ENCODE data around the gene MRPL17.
"Not testable (repeated sequence)": the region's sequence is repeated elsewhere in the genome, so short reads cannot be mapped to it uniquely, and the experiment has no call there.

Gene MRPL17

DNA sequence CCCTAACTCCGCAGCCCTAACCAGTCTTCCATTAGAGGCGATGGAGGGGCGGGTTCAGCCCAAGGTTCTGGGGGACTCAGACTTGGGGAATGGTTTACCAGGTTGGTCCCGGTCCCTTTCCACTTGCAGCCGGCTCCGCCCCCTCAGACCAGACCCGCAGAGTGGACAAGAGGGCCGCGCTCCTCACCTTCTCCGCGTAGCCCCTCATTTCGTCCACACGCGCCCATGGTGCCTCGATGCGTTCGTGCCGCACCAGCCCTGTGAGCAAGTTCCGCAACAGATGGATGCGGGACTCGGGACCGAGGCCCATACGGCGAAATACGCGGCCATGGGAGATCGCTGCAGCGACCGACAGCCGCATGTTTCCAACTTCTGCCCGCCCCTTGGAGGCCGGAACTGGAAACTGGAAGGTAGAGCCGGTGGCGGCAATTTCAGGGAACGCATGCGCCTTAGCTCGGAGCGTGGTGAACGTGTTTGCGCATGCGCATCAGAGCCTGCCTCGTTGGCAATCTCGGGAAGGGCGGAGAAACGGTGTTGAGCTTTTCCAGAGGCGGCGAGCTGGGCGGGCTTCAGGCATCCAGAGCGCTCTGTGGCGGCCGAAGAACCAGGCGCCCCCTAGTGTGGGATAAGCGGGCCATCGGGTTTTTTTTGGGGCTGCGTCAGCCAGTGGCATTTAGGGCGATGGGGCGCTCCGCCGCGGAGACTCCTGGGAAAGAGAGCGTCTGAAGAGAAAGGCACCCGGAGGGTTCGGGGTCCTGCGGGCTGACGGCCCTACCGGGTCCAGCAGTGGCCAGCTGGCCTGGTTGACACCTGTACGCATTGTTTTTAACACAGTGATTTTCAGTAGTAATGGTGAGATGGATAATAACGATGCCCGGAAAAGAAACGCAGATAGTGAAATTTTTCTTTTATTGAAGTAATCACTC lies at the start of gene MRPL17:
Gene MRPL17, minus strand, starts transcription at position 405 of the 926 bp plus-strand sequence. Its CDS starts 44 bp downstream, at position 361.
- DNase-seq = peak; percentile 99

DNA sequence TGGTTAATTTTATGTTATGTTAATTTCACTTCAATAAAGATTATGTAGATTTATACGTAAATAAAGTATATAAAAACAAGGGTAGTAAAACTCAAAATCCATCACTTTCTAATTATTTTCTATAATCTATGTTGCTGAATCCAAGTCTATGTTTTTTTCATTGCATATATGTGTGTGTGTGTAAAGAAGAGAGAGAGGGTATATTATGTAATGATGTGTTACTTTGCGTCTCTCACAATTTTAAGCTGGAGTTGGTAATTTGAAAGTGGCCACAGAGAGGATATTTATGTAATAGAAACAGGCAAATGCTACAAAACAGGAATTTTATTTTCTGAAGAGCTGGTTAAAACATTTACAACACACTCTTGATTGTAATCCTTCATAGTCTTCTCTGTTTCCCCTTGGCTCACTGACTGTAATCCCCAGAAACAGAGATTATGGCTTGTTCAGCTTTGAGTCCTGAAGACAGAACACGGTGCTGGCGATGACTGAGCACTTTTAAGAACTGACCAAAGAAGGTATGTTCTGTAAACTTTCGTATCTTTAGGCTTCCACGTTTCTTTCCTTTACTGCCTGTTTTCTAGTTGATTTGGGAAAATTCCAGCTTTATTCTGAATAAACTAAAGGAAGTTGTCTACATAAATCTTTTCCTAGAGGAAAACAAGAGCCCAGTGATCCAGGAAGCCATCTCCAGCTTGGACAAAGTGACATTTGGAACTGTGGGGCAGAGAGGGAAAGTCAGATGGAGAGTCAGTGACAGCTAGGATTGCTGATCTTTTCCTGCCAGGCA lies 45.0 kb upstream of the MRPL17 start:
- no peak for DNase-seq

DNA sequence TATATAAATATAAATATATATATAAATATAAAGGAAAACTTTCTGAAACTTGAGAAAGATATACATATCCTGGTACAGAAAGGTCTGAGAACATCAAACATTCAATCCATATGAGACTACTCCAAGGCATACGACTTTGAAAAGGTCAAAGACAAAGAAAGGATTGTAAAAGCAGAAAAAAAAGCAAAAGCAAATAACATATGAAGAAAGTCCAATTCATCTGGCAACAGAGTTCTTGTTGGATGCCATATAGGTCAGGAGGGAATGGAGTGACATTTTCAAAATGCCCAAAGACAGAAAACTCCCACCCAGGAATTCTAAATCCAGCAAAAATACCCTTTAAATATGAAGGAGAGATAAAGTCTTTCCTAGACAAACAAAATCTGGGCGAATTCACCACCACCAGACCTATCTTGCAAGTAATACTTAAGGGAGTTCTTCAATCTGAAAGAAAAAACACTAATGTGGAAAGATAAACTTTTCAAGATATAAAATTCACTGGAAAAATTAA lies 42.3 kb upstream of the MRPL17 start:
- DNase-seq = no peak

DNA sequence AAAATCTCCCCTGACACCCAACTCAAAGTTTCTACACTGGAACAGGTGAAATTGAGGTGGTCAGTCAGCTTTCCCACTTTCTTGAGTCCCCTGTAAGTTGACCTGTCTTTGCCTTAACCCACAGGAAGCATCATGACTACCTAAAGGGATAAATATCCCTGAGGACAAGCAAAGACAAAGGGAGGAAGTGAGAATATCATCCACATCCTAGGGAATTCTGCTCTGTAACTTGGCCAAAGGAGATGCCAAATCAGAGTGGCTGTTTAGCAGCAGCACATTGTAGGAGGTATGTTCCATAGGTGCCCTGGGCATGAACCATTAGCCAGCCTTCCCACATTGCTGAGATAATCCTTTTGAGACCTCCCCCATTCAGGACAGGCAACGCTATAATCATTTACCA lies 40.9 kb upstream of the MRPL17 start:
- DNase-seq = no peak

DNA sequence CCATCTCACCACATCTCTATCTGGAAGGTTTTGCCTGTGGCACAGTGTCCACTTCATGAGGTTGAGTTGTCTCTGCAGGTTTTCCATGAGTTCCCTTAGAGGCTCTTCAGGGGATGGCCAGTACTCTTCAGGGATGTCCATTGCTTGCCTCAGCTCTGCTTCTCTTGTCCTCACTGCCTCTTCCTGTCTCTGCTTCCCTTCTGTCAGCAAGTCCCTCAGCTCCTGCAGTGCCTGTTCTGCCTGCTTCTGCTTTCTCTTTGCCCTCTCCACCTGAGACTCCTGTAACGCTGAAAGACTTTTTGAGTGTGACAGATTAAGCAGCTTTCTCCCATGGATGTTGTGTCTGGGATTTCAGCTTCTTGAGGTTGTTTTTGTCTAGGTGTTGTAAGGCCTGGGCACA lies 38.2 kb upstream of the MRPL17 start:
- no peak for DNase-seq

DNA sequence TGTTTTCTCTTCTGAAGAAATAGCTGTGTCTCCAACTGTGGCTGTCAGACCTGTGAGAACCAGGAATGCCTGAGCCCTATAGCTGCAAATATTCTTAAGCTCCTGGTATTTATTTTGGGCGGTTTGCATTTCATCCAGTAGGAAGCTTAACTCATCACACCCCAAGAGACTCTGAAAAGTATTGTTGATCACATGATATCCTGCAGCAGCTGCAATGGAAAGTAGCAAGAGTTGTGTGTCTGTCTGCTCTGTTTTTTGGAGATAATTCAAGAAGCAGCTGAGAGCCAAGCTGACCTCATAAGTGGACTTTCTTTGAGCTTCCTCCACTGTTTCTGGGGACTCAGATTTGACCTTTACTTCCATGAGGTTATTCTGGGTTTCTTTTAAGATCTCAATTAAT lies 36.4 kb upstream of the MRPL17 start:
- no peak for DNase-seq

DNA sequence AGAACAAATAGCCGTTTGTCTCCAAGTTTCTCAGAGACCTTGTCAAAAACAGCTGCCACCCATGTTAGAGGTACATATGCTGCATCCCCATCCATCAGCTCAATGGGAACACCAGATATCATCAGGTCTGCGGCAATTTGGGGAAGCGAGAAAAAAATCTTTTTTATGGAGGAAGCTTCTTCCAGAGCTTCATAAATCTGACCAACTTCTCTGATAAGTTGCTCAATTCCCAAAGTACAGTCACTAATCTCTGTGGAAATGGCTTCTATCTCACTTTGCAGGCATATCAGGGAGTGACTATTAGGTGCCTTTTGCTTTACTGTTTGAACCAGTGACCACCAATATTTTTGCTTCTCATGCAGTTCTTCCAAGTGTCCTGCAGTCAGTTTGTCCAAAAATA lies 34.3 kb upstream of the MRPL17 start:
- no peak for DNase-seq

DNA sequence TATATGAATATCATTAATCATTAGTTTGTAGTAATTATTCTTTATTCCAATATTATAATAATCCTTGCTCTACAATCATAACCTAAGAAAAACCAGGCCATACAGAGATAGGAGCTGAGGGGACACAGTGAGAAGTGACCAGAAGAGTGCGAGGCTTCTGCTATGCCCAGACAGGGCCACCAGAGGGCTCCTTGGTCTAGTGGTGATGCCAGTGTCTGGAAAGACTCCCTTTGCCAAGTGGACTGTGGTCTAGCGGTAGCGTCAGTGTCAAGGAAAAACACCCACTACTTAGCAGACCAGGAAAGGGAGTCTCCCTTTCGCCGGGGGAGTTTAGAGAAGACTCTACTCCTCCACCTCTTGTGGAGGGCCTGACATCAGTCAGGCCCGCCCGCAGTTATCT lies 28.4 kb upstream of the MRPL17 start:
- DNase-seq = not testable (repeated sequence)

DNA sequence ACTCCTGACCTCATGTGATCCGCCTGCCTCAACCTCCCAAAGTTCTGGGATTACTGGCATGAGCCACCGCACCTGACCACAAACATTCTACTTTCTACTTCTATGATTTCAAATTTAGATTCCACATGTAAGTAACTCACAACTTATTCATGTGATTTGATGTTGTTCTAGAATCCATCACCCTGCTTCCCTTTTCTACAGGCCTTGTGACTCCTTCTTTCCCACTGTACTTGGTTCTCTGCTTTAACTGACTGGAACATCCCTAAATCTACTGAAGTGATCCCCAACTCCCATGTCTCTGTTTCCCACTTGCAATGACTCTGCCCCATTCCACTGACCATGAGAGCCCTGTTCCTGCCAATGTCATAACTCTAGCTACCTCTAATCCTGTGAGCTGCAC lies 25.7 kb upstream of the MRPL17 start:
- no peak for DNase-seq

DNA sequence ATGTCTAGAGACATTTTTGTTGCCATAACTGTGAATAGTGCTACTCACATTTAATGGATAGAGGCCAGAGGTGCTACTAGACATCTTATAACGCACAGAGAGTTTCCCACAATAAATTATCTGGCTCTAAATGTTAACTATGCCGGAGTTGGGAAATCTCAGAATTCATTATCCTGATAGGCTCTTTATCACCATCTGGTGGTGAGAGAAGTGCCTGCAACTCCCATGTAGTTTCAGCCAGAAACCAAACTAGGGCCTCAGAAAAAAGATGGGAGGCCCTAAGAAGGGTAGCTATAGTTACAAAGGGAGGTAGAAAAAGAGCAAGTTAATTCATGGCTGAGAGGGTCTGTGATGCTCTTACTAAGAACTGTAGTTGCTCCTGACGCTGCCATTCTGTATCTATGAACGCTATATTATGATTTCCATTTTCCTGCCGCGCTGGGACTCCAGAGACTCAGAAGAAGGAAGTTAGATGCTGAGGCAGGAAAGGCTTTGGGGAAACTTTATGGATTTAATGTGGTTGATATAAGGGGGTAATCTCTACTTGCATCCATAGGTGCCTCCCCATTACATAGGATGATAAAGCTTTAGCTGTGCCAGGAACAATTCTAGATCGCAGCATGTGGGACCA lies 22.9 kb upstream of the MRPL17 start:
- peak; percentile 19 for DNase-seq

DNA sequence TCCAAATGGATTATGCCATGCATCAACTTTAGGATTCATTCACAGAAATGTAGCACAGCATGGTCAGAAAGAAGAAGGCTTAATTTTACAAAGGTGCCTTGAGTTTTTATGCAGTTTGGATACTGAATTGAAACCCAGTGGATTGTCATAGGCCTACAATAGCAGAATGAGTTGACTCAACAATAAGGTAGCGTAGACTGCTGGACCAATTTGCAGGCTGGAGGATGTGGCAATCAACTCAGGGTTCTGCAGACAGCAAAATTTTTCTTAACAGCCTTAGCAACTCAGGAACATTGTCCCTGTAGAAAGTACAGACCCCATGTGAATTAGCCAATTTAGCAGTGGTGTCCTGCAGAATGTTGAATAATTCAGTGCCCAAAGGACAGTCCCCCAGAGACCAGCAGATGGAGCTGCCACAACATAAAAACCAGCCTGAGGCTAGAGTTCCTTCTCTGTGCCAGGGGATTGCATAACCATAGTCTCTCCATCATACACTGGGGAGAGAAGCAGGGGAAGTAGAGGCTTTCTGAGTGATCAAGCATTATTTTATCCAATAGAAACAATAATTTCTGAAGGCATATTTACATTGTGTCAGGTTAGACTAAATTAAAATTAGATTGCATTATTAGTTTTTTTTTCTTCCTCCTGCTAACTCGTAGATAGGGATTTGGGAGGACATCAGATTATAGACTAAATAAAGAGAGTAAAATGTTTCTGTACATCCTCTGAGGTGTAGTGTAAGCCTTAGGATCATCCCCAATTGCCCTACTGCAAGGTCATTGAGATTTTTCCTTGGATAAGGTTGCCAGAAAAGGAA lies 20.3 kb upstream of the MRPL17 start:
- peak; percentile 50 for DNase-seq

DNA sequence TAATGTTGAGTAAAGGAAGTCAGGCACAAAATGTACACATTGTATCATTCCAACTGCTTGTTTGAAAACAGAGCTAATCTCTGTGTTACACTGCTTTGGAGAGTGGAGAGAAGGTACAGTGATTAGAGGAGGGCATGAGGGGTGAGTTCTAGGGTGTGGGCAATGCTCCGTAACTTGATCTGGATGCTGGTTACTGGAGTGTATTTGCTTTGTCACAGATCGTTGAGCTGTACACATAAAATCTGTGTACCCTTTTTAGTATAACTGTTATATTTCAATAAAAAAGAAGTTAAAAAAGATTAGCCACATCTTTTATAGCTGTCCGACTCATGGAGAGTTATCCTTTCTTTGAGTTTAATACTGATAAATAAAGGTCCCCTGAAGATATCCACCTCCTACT lies 18.8 kb upstream of the MRPL17 start:
- not testable (repeated sequence) for DNase-seq

DNA sequence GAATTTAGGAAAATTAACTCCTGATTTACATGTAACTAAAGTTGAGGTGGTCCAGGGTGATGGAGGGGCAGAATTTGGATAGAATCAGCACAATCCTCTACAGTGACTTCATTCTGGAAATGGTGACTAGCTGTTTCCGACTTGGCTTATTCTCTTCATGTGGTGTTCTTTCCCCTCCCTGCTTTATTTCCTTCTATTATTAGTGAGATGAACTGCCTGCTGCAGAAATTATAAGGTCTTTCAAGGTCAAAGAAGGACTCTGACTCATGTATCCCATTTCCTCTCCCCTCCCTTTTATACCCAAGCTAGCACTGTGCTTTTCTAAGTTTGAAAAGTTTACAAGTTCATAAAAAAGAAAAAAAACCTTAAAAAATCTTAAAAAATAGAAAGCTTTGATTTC lies 12.2 kb upstream of the MRPL17 start:
- peak; percentile 7 for DNase-seq

DNA sequence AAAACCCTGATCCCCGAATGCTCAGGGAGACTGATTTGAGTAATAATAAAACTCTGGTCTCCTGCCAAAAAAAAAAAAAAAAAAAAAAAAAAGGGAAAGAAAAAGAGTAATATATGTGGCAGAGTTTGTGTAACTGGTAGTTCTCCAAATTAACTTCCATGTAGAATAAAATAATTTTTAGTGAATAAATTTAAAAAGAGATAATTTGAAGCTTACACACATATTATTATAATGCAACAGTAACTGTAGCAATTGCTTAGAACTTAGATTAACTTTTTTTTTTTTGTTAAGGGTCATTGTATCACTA lies 11.0 kb upstream of the MRPL17 start:
- no peak for DNase-seq

DNA sequence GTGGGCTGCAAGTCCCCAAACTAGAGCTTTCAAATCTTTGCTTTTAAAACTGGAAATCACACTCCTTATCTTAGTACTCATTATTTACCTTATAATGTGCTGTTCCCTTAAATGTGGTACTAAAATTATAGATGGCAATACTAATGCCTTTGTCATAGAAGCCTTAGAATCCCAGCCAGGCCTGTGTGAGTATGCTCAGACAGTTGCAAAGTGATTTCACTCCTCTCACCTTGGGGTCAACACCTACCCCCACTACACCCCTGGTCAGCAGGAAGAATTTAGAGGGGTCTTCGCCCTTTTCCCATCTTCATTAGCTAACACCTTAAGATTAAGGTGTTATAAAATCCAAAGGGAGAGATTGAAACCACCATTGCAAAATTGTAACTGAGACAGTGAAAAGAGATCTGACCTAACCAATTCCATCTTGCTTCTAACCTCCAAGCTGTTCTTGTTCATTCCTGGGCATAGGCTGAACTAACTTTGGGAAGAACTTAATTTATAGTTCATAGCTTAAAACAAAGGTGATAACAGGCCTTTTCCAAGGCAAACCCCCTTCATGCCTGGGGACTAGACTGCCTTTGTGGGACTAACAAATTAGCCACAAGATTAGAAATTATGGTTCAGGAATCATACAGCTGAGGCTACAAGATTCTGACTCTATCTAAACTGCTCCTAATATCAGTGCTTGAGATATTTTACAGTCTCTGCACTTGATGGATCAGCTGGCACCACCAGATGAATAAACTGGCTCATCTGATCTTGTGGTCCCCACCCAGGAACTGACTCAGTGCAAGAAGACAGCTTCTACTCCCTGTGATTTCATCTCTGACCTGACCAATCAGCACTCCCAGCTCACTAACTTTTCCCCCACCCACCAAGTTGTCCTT lies 10.4 kb upstream of the MRPL17 start:
- DNase-seq = peak; percentile 47

DNA sequence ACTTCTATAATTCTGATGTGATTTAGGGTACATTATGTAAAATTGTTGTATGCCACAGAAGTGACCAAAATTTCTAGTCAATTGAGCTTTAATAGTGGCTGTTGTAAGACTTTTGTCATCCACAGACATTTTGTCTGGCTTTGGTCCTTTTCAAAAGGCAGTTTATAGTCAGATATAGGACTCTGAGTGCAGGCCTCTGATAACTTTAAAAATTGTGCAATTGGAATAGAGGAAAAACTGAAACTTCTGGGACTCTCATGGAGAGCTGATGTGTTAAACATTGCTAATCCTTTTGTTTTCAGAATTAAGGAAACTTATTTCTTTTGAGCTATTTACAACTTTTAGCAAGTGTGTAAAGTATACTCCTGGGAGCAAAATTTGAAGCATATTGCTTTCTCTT lies 9.0 kb upstream of the MRPL17 start:
- DNase-seq = no peak

DNA sequence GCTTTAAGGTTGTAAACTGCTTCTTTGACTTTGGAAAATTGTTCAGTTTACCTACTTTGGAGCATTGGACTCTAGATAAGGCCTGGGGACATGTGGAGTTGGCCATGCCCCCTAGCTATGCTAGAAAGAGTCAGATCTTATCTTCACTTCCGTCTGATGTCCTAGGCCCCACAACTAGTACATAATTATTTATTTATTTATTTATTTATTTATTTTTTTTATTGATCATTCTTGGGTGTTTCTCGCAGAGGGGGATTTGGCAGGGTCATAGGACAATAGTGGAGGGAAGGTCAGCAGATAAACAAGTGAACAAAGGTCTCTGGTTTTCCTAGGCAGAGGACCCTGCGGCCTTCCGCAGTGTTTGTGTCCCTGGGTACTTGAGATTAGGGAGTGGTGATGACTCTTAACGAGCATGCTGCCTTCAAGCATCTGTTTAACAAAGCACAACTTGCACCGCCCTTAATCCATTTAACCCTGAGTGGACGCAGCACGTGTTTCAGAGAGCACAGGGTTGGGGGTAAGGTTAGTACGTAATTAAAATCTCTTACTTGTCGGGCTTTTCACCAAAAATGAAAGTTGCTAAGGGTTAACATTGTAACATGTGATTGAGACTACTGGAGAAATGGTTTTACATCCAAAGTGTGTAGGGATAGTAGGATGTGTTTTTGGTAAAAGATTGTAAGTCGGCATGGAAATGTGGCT lies 7.4 kb upstream of the MRPL17 start:
- not testable (repeated sequence) for DNase-seq

DNA sequence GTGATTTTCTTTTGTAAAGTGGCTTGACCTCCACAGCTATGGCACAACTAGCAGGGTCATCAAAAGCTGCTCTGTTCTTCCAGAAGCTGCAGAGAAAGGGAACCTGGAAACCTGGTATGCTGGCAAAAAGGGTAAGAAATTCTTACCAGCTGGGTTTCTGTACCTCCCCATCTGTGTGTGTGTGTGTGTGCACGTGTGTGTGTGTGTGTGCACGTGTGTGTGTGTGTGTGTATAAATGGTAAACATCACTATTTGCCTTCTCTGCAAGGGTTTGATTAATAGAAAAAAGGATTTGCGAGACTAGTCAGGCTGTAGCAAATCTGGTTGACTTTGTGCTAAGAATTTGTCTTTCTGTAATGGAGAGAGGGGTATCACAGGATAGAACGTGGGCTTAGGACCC lies 4.7 kb upstream of the MRPL17 start:
- DNase-seq = no peak

DNA sequence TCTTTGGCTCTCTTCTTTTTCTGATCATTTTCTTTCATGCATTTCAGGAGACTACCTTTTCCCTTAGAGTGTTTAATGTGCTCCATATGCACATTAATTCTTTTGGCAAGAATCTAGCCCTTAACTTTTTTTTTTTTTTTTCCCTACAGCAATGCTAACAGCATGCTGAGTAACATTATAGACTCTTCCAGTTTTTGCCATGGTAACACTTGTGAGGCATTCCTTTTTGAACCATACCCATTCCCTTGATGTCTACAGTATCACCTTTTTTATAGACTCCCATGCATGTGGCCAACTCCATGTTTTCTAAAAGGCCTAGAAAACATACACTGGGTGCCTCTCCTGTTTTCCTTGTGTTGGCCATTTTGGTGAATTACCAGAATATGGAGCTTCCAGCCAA lies 2.9 kb upstream of the MRPL17 start:
- DNase-seq = no peak

DNA sequence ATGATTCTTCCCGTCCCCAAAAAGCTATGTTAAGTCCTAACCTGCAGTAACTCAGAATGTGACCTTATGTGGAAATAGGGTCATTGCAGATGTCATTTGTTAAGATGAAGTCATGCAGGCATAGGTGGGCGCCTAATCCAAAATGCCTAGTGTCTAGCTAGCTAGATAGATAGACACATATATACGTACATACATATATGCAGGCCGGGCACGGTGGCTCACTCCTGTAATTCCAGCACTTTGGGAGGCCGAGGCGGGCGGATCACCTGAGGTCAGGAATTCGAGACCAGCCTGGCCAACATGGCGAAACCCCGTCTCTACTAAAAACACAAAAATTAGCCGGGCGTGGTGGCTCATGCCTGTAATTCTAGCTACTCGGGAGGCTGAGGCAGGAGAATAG lies 928 bp upstream of the MRPL17 start:
- DNase-seq = not testable (repeated sequence)

DNA sequence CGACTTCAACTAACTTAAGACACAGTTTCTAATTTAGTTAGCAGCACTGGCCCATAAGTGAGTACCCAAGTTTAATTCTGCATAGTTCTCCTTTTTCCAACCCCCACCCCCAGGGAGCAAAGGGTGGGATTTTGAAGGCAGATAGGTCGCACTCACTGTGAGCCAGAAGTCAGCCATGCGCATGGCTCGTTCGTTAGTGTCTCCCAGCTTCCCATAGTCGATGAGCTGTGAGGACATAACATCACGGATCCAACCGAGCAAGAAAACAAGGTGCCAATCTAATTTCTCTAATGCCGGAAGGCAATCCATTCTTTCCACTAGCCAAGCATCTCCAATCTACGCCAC lies 577 bp downstream of the MRPL17 start:
- DNase-seq = peak; percentile 28

Measured in kidney glomerular epithelial cell (primary cell).